HT-29 (cell line): ENCODE data around the gene CENPVL3. TPM values are rescaled to one million over a fixed set of nuclear protein-coding genes. Genes with fewer than 3 reads are reported as not detected.
"Not testable (repeated sequence)": the region's sequence is repeated elsewhere in the genome, so short reads cannot be mapped to it uniquely, and the experiment has no call there.

ENCODE experiments used
- DNase-seq: peaks from one replicate; pipeline ENCODE4 v3.0.0-alpha.2; 2015; ENCODE audit warnings: low spot score
- total RNA-seq: library from RNA; depleted of rRNA; stranded (reverse); fragments of >200 nt; shearing (Covaris generic); gene quantifications from 2 replicates; pipeline ENCODE4 v1.2.3, GENCODE V29; 2014; rRNA removed

CENPVL3 gene
- not detected in 2 replicates for total RNA-seq

- DNase-seq = not testable (repeated sequence)
Measured at GRCh38 chrX:51618241-51619155, at the start of gene CENPVL3. Gene CENPVL3, minus strand, starts transcription at chrX:51618912. Its CDS starts 39 bp downstream, at chrX:51618873.

- DNase-seq = no peak
Measured at GRCh38 chrX:51665981-51666380, 47.3 kb upstream of the CENPVL3 start.

- DNase-seq = no peak
Measured at GRCh38 chrX:51643377-51643776, 24.7 kb upstream of the CENPVL3 start.

- DNase-seq = peak; percentile 44
Measured at GRCh38 chrX:51641421-51642021, 22.8 kb upstream of the CENPVL3 start.

- not testable (repeated sequence) for DNase-seq
Measured at GRCh38 chrX:51636511-51636910, 17.8 kb upstream of the CENPVL3 start.

- peak; percentile 30 for DNase-seq
Measured at GRCh38 chrX:51614353-51615012, 4.2 kb downstream of the CENPVL3 start.

GRCh38 chrX:51608766-51609165 lies 9.9 kb downstream of the CENPVL3 start:
- DNase-seq = no peak

- no peak for DNase-seq
Measured at GRCh38 chrX:51608126-51608525, 10.6 kb downstream of the CENPVL3 start.

GRCh38 chrX:51606446-51606845 lies 12.3 kb downstream of the CENPVL3 start:
- DNase-seq = no peak

GRCh38 chrX:51598899-51599298 lies 19.8 kb downstream of the CENPVL3 start:
- no peak for DNase-seq

GRCh38 chrX:51571874-51572273 lies 46.8 kb downstream of the CENPVL3 start:
- DNase-seq = no peak

GRCh38 chrX:51569561-51569960 lies 49.2 kb downstream of the CENPVL3 start:
- no peak for DNase-seq

- no peak for DNase-seq
Measured at GRCh38 chrX:51568586-51568985, 50.1 kb downstream of the CENPVL3 start.

Other genes starting within 250 kb of the CENPVL3 start
- gene NUDT11, start 122.3 kb downstream of the CENPVL3 start, total RNA-seq = not detected in 2 replicates
- gene CENPVL2, start 63.9 kb upstream of the CENPVL3 start, total RNA-seq = not detected in 2 replicates
- not detected in 2 replicates for gene CENPVL1, start 91.6 kb upstream of the CENPVL3 start, total RNA-seq
- gene GSPT2, start 124.5 kb upstream of the CENPVL3 start, total RNA-seq = not detected in 2 replicates